Ovary (tissue), 3 donors: ENCODE results near the gene FXN.

Source experiments
- CTCF ChIP-seq, 3 donors: fragments of 450-650 bp in 2 of 3; fragments of 200-600 bp in 1 of 3; IDR thresholded peaks; one replicate each; pipeline versions ENCODE4 v1.5.1 to v1.8.0; 2016 to 2022; ENCODE audit warnings: antibody characterized with exemption in 3 of 3, mild to moderate bottlenecking in 1 of 3
- POLR2A ChIP-seq: fragments of 450-650 bp; IDR thresholded peaks from one replicate; pipeline ENCODE4 v1.6.1; 2017; ENCODE audit warnings: antibody characterized with exemption, mild to moderate bottlenecking, moderate library complexity
- donor health status: DM: no; HTN: no; CAD: no.

DNA sequence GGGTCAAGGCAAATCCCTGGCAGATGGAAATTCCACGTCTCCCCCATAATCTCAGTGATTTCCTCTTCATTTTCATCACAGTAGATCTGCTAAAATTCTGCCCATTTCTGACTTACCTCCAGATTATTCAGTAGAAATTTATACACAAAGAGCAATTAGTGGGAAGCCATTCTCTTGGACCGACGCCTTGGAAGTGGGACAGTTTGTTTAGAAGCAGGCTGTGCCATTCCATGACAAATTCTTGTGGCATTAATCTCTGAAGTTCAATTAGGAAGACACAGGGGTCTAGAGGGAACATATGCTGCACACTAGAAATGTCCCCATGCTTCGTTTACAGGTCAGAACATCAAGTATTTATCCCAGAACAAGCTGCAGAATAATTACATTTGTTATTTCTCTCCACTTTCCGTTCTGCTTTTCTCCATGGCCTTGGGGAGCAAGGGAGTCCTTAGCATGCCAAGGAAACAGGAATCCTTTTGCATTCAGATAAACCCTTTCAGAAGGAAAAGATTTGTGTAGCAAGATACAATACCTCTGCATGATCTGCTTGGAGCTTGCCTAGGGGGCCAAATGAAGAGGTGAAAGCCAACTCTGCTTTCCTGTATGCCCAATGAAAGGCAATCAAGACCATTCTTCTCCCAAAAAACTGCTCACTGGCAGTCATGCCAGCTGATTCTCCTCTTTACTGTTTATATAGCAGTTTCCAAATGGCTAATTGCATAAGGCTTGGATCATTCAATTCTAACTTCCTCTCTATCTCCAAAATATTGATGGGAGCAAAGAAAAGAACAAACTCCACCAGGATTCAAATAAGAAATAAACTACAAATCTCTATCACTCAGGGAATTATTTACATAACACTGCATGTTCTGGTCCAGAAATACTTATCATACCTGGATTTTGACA lies 19.1 kb upstream of the FXN start:
- TF ChIP-seq CTCF (IDR thresholded peaks at IDR 0.05): no peak
- no peak for TF ChIP-seq POLR2A
